HG02763 (cell line): ENCODE data around the gene IMMP1L.

Experiments used
- ATAC-seq: cut with Tn5 transposase; IDR thresholded peaks from one replicate; pipeline ENCODE4 v1.9.1; 2021; ENCODE audit warnings: mild to moderate bottlenecking, moderate library complexity; ENCODE audit not compliant: unreplicated experiment

The IMMP1L gene

GRCh38 chr11:31477528-31478222, 31.7 kb downstream of the IMMP1L start:
- ATAC-seq: no peak

- no peak for ATAC-seq
Measured at GRCh38 chr11:31474083-31474482, 35.3 kb downstream of the IMMP1L start.

GRCh38 chr11:31464436-31464835, 45.0 kb downstream of the IMMP1L start:
- no peak for ATAC-seq

- ATAC-seq: no peak
Measured at GRCh38 chr11:31455177-31455576, 54.2 kb downstream of the IMMP1L start.

GRCh38 chr11:31450841-31451240, 58.6 kb downstream of the IMMP1L start:
- no peak for ATAC-seq

- ATAC-seq: no peak
Measured at GRCh38 chr11:31449040-31449439, 60.4 kb downstream of the IMMP1L start.

GRCh38 chr11:31445621-31446020, 63.8 kb downstream of the IMMP1L start:
- ATAC-seq: no peak

GRCh38 chr11:31443802-31444201, 65.6 kb downstream of the IMMP1L start:
- ATAC-seq: no peak

GRCh38 chr11:31442086-31442485, 67.3 kb downstream of the IMMP1L start:
- no peak for ATAC-seq

- ATAC-seq: no peak
Measured at GRCh38 chr11:31441296-31441695, 68.1 kb downstream of the IMMP1L start.

- no peak for ATAC-seq
Measured at GRCh38 chr11:31437742-31438435, 71.5 kb downstream of the IMMP1L start.

- no peak for ATAC-seq
Measured at GRCh38 chr11:31433851-31434250, 75.6 kb downstream of the IMMP1L start.

- no peak for ATAC-seq
Measured at GRCh38 chr11:31424652-31425051, 84.8 kb downstream of the IMMP1L start.

- ATAC-seq: no peak
Measured at GRCh38 chr11:31422703-31423102, 86.7 kb downstream of the IMMP1L start.

- ATAC-seq: no peak
Measured at GRCh38 chr11:31421820-31422219, 87.6 kb downstream of the IMMP1L start.

GRCh38 chr11:31419669-31420068, 89.8 kb downstream of the IMMP1L start:
- no peak for ATAC-seq

GRCh38 chr11:31419138-31419537, 90.3 kb downstream of the IMMP1L start:
- no peak for ATAC-seq

GRCh38 chr11:31417816-31418215, 91.6 kb downstream of the IMMP1L start:
- no peak for ATAC-seq

- ATAC-seq: no peak
Measured at GRCh38 chr11:31417357-31417756, 92.1 kb downstream of the IMMP1L start.

GRCh38 chr11:31415435-31415834, 94.0 kb downstream of the IMMP1L start:
- ATAC-seq: no peak

- ATAC-seq: no peak
Measured at GRCh38 chr11:31414338-31414737, 95.1 kb downstream of the IMMP1L start.

GRCh38 chr11:31412946-31413345, 96.5 kb downstream of the IMMP1L start:
- no peak for ATAC-seq

GRCh38 chr11:31408201-31408600, 101.2 kb downstream of the IMMP1L start:
- ATAC-seq: no peak
